Retinal pigment epithelial cell (primary cell): ENCODE data around the gene NLE1.

ENCODE experiments used
- DNase-seq: peaks from one replicate; pipeline ENCODE4 v3.0.0-alpha.2; 2010; ENCODE audit warnings: low read depth
- H3K4me3 ChIP-seq: 2 replicates; pipeline ENCODE4 v1.5.1; 2011; ENCODE audit warnings: mild to moderate bottlenecking, low read length, control low read depth, moderate library complexity
- TF ChIP-seq, protein P1 (sequence below): conservative IDR thresholded peaks from 2 replicates; pipeline ENCODE4 v1.5.1; 2011; ENCODE audit warnings: low read depth, low read length, control low read depth, inconsistent platforms

The NLE1 gene

DNA sequence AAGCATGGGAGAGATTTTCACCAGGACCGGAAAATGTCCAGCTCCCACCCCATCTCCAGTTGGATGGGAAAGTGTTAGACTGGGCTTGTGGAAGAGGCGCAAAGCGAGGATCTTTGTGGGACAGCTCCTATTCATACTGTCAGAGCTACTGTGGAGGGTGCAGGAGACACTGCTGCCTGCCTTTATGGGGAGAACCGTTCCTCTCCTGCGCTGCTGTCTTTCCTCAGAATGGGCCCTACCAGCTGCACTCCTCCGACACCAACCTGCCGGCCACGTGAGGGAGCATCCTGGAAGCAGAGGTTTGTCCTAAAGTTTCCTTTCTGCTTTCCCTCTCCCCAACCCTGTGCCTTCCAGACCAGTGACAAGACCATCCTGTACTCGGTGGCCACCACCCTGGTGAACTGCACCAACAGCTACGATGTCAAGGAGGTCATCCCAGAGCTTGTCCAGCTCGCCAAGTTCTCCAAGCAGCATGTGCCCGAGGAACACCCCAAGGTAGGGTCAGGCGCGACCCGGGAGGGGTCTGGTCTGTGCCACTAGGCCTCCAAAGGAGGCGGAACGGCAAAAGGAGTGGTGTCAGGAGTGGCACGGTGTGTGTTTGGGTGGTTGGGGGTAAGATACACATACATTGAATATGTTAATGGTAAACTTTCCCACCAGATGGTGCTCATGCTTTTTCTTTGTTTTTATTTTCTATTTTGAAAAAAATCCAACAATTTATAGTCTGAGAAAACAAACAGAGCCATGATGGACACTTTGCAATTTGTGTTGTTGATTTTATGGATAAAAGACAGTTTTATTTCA is 29.1 kb upstream of the NLE1 start:
- no peak overlapping the region for H3K4me3 ChIP-seq
- no peak for DNase-seq
- TF ChIP-seq, protein P1, sequence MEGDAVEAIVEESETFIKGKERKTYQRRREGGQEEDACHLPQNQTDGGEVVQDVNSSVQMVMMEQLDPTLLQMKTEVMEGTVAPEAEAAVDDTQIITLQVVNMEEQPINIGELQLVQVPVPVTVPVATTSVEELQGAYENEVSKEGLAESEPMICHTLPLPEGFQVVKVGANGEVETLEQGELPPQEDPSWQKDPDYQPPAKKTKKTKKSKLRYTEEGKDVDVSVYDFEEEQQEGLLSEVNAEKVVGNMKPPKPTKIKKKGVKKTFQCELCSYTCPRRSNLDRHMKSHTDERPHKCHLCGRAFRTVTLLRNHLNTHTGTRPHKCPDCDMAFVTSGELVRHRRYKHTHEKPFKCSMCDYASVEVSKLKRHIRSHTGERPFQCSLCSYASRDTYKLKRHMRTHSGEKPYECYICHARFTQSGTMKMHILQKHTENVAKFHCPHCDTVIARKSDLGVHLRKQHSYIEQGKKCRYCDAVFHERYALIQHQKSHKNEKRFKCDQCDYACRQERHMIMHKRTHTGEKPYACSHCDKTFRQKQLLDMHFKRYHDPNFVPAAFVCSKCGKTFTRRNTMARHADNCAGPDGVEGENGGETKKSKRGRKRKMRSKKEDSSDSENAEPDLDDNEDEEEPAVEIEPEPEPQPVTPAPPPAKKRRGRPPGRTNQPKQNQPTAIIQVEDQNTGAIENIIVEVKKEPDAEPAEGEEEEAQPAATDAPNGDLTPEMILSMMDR = no peak

GRCh38 chr17:35169835-35170363 is 27.8 kb upstream of the NLE1 start:
- H3K4me3 ChIP-seq = no peak overlapping the region
- DNase-seq = no peak
- TF ChIP-seq, protein P1 = no peak

DNA sequence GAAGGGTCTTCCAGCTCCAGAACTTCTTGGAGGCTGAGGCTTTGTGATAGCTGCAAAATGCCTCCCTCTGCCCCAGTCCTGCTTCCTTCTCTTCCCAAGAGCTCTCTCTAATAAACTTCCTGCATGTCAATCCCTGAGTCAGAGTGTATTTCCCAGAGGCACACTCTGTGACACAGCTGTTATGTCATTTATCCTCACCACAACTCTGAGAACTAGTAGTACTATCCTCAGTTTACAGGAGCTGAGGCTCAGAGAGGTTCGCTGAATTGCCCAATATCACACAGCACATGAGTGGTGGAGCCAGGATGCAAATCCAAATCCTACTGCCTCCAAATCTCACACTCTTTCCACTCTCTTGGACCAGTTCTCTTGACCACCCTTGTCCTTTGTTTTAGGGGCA is 25.6 kb upstream of the NLE1 start:
- DNase-seq = no peak
- H3K4me3 ChIP-seq = no peak overlapping the region
- TF ChIP-seq, protein P1 = no peak

DNA sequence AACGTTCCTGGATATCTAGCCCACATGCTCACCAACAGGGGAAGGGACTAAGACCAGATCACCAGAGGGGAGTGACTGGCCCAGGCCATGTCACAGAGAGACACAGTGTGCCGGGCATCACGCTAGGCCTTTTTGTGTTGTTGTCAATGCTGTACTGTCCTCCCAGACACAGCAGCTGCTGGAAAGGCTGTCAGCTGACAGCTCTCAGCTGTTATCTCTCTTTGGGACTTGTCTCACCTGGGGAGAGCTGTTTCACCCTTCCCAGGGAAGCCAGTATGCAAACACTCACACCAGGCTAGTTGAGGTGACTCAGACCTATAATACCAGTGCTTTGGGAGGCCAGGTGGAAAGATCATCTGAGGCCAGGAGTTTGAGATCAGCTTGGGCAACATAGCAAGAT is 24.9 kb upstream of the NLE1 start:
- TF ChIP-seq, protein P1 = no peak
- no peak overlapping the region for H3K4me3 ChIP-seq
- DNase-seq = no peak

DNA sequence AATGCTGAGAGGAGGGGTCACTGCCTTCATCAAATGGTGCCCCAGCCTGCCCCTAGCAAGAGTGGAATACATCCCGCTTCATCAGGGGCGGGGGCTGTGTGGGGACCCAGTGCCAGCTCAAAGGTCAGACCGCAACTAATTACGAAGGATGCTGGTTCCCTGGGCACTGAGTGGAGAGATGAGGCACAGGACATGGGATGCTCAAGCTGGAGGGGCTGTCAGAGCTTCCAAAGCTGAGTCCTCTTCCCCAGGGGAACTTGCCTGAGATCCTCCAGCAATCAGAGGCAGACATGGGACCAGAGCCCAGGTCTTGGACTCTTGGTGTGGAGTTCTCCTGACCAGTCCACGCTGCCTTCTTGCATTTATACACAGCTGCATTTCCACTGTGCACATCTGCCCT is 24.4 kb upstream of the NLE1 start:
- TF ChIP-seq, protein P1 = no peak
- no peak overlapping the region for H3K4me3 ChIP-seq
- no peak for DNase-seq

- TF ChIP-seq, protein P1 = no peak
Observed at GRCh38 chr17:35164716-35165115, 22.6 kb upstream of the NLE1 start.

DNA sequence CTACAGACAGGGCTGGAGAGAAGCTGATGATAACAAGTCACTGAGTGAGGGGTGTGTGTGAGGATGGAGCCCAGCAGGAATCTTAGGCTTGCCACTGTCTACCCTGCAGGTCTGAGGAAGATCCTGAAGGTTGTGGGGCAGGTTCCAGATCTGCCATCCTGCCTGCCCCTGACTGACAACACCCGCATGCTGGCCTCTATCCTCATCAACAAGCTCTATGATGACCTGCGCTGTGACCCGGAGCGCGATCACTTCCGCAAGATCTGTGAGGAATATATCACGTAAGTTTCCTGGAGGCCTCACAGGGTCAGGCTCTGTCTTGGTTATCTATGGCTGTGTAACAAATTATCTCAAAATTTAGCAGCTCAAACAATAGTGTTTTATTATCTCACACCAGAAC is 21.8 kb upstream of the NLE1 start:
- DNase-seq = no peak
- TF ChIP-seq, protein P1 = no peak
- H3K4me3 ChIP-seq = no peak overlapping the region

More at GRCh38 chr17:35164716-35165115, 22.6 kb upstream of the NLE1 start:
- DNase-seq = no peak
- H3K4me3 ChIP-seq = no peak overlapping the region
